GM19455 (cell line): ENCODE measurements around the gene RSRC1.

Source experiments
- ATAC-seq: cut with Tn5 transposase; IDR thresholded peaks from one replicate; pipeline ENCODE4 v1.9.1; 2021; ENCODE audit not compliant: unreplicated experiment

Gene RSRC1

GRCh38 chr3:158127250-158128219 is 17.6 kb downstream of the RSRC1 start:
- no peak for ATAC-seq

GRCh38 chr3:158128755-158129154 is 18.9 kb downstream of the RSRC1 start:
- ATAC-seq = no peak

- no peak for ATAC-seq
These were observed 24.5 kb downstream of the RSRC1 start for GRCh38 chr3:158134363-158134762.

GRCh38 chr3:158140396-158140795 is 30.5 kb downstream of the RSRC1 start:
- ATAC-seq = no peak

GRCh38 chr3:158148218-158148617 is 38.3 kb downstream of the RSRC1 start:
- no peak for ATAC-seq

- ATAC-seq = no peak
These were observed 42.3 kb downstream of the RSRC1 start for GRCh38 chr3:158152186-158152585.

GRCh38 chr3:158158969-158159368 is 49.1 kb downstream of the RSRC1 start:
- no peak for ATAC-seq

GRCh38 chr3:158159714-158160113 is 49.8 kb downstream of the RSRC1 start:
- ATAC-seq = no peak

GRCh38 chr3:158160958-158161357 is 51.1 kb downstream of the RSRC1 start:
- no peak for ATAC-seq

- no peak for ATAC-seq
These were observed 55.3 kb downstream of the RSRC1 start for GRCh38 chr3:158165141-158165655.

- ATAC-seq = no peak
These were observed 55.8 kb downstream of the RSRC1 start for GRCh38 chr3:158165730-158166129.

- no peak for ATAC-seq
These were observed 56.3 kb downstream of the RSRC1 start for GRCh38 chr3:158166223-158166622.

- ATAC-seq = no peak
These were observed 58.1 kb downstream of the RSRC1 start for GRCh38 chr3:158167737-158168557.

GRCh38 chr3:158169091-158169491 is 59.2 kb downstream of the RSRC1 start:
- no peak for ATAC-seq

GRCh38 chr3:158181096-158181495 is 71.2 kb downstream of the RSRC1 start:
- ATAC-seq = no peak

- no peak for ATAC-seq
These were observed 75.8 kb downstream of the RSRC1 start for GRCh38 chr3:158185711-158186110.

GRCh38 chr3:158200955-158201354 is 91.1 kb downstream of the RSRC1 start:
- ATAC-seq = no peak

GRCh38 chr3:158205324-158205723 is 95.4 kb downstream of the RSRC1 start:
- no peak for ATAC-seq

GRCh38 chr3:158205994-158206393 is 96.1 kb downstream of the RSRC1 start:
- ATAC-seq = peak; percentile 77

- no peak for ATAC-seq
These were observed 100.2 kb downstream of the RSRC1 start for GRCh38 chr3:158210067-158210466.

- ATAC-seq = no peak
These were observed 103.6 kb downstream of the RSRC1 start for GRCh38 chr3:158213461-158213860.

- no peak for ATAC-seq
These were observed 108.1 kb downstream of the RSRC1 start for GRCh38 chr3:158217992-158218391.
